Skeletal muscle cell (primary cell): Measurements from ENCODE around the gene ACOT4.
A peak's percentile ranks its signal among the peaks of the same experiment; 100 is the strongest.
"Not testable (repeated sequence)": the region's sequence is repeated elsewhere in the genome, so short reads cannot be mapped to it uniquely, and the experiment has no call there.

Source experiments
- DNase-seq: peaks from one replicate; pipeline ENCODE4 v3.0.0-alpha.2; 2010; ENCODE audit warnings: low read depth
- H3K4me3 ChIP-seq: 2 replicates; pipeline ENCODE4 v1.5.1; 2011; ENCODE audit warnings: low read depth, mild to moderate bottlenecking, control low read depth, low read length, moderate library complexity

The ACOT4 gene

GRCh38 chr14:73623504-73624054, 31.9 kb downstream of the ACOT4 start:
- no peak overlapping the region for H3K4me3 ChIP-seq
- no peak for DNase-seq

- no peak for DNase-seq
- no peak overlapping the region for H3K4me3 ChIP-seq
Measured at GRCh38 chr14:73625706-73626105, 34.0 kb downstream of the ACOT4 start.

- no peak for DNase-seq
- H3K4me3 ChIP-seq, result no peak overlapping the region
Measured at GRCh38 chr14:73627151-73627558, 35.5 kb downstream of the ACOT4 start.

GRCh38 chr14:73630009-73630780, 38.5 kb downstream of the ACOT4 start:
- H3K4me3 ChIP-seq, result no peak overlapping the region

DNA sequence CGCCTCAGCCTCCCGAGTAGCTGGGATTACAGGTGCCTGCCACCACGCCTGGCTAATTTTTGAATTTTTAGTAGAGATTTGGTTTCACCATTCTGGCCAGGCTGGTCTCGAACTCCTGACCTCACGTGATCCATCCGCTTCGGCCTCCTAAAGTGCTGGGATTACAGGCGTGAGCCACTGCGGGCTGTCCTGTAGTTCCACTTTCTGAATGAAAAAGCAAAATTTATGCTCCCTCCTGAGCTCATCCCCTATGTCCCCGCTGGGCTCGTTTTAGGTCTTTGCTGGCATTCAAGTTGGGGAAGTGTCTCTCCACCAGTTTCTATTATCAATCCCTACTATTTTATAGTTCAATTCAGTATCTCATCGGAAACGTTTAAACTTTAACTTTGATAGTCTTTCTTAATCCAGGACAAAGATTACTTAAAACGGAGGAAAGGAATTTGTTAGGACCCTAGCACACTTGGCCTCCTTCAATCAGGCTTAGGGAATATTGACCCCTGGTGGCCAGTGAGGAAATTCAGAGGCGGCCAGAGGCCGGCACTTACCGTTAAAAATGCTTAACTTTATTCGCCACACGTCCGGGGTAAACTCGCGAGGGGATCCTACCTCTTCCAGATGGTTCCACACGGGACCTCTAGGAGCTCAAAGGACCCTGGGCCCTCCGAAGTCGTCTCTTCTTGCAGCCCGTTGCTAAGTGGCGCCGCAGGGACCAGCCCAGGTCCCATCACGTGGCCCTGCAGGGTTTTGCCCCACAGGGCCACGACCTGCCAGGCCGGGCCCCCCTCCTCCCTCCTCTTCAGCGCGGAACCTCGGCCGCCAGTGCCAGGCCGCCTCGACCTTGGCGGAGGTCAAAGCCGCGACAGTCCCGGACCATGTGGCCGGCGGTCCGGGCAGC, 41.7 kb downstream of the ACOT4 start:
- DNase-seq, result no peak
- peak overlapping the region; percentile 49 for H3K4me3 ChIP-seq

More at GRCh38 chr14:73630009-73630780, 38.5 kb downstream of the ACOT4 start:
- no peak for DNase-seq

DNA sequence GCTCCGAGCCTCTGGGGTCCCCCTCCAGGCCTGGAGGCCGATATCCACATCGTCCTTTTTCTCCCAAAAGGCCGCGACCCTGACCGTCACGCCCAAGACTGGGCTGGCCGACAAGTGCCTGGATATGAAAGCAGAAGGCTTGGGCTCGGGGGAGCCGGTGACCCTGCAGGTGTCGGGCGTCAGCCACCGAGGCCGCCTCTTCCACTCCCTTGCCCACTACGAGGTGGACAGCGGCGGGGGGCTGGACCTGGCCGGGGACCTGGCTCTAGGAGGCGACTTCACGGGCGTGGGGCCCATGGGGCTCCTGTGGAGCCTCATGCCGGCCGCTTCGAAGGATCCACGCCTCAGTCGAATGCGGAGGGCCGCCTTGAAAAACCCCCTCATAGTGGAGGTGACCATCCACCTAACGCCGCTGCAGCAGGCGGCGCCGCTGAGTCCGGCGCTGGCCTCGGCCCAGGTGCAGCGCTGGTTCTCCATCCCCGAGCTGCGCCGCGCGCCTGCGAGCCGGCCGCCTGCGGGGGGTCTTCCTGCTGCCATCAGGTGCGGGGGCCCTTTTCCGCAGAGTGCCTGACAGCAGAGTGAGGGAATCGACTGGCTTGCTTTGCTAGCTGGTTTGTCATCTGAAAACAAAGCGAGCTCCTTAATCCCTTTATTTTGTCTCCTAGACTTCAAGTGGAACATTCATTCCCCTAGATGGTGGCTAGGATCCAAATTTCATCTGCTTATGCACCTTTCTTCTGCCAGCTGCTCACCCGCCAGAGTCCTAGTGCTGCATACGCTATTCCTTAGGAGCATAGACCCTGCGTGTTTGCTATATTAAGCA, 42.5 kb downstream of the ACOT4 start:
- peak overlapping the region; percentile 49 for H3K4me3 ChIP-seq
- no peak for DNase-seq

DNA sequence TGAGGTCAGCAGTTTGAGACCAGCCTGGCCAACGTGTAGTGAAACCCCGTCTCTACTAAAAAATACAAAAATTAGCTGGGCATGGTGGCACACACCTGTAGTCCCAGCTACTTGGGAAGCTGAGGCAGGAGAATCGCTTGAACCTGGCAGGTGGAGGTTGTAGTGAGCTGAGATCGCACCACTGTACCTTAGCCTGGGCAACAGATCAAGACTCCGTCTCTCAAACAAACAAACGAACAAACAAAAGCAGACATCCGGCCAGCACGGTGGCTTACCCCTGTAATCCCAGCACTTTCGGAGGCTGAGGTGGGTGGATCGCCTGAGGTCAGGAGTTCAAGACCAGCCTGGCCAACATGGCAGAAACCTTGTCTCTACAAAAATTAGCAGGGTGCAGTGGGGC, 44.7 kb downstream of the ACOT4 start:
- H3K4me3 ChIP-seq, DNase-seq: not testable (repeated sequence)

- no peak for DNase-seq
- H3K4me3 ChIP-seq, result no peak overlapping the region
Measured at GRCh38 chr14:73637830-73638229, 46.2 kb downstream of the ACOT4 start.

DNA sequence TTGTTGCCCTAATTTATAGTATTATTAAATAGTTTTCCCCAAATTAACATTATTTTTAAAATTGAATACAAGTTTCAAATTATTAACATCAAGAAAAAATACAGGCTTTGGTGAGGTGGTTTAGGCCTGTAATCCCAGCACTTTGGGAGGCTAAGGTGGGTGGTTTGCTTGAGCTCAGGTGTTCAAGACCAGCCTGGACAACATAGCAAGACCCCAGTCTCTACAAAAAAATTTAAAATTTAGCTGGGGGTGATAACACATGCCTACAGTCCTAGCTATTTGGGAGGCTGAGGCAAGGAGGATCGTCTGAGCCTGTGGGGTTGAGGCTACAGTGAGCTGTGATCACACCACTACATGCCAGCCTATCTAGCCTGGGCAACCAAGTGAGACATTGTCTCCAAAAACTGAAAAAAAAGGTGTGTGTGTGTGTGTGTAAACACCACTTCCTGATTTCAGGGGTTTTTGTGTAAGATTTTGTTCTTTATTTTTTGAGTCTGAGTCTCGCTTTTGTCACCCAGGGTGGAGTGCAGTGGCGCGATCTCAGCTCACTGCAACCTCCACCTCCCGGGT, 49.2 kb downstream of the ACOT4 start:
- no peak for DNase-seq
- no peak overlapping the region for H3K4me3 ChIP-seq

GRCh38 chr14:73644531-73645247, 53.0 kb downstream of the ACOT4 start, which contains the start of gene DNAL1:
Gene DNAL1 (plus strand): TSS chr14:73644986. CDS start chr14:73645040, 54 bp downstream.
- DNase-seq, result peak; percentile 64
- peak within 1 kb of the TSS; percentile 96 for H3K4me3 ChIP-seq

GRCh38 chr14:73645248-73645610, 53.6 kb downstream of the ACOT4 start:
- peak overlapping the region; percentile 96 for H3K4me3 ChIP-seq
- DNase-seq, result no peak
